ENCODE data around the gene GRAMD1B.
A peak's percentile ranks its signal among the peaks of the same experiment; 100 is the strongest.
"Not testable (repeated sequence)": the region's sequence is repeated elsewhere in the genome, so short reads cannot be mapped to it uniquely, and the experiment has no call there.

Gene GRAMD1B

GRCh38 chr11:123448823-123449222 is 18.8 kb downstream of the GRAMD1B start:
- DNase-seq, result no peak

- no peak for DNase-seq
Measured at GRCh38 chr11:123449436-123449835, 19.4 kb downstream of the GRAMD1B start.

GRCh38 chr11:123450623-123451022 is 20.6 kb downstream of the GRAMD1B start:
- no peak for DNase-seq

GRCh38 chr11:123451183-123451781 is 21.2 kb downstream of the GRAMD1B start:
- DNase-seq, result peak; percentile 64

GRCh38 chr11:123452794-123453193 is 22.7 kb downstream of the GRAMD1B start:
- DNase-seq, result peak; percentile 66

GRCh38 chr11:123454060-123454651 is 24.1 kb downstream of the GRAMD1B start:
- peak; percentile 95 for DNase-seq

GRCh38 chr11:123454796-123455195 is 24.7 kb downstream of the GRAMD1B start:
- no peak for DNase-seq

GRCh38 chr11:123456448-123456847 is 26.4 kb downstream of the GRAMD1B start:
- not testable (repeated sequence) for DNase-seq

GRCh38 chr11:123457187-123457770 is 27.2 kb downstream of the GRAMD1B start:
- peak; percentile 61 for DNase-seq

- DNase-seq, result no peak
Measured at GRCh38 chr11:123458501-123458900, 28.4 kb downstream of the GRAMD1B start.

- DNase-seq, result no peak
Measured at GRCh38 chr11:123460012-123460700, 30.1 kb downstream of the GRAMD1B start.

GRCh38 chr11:123461164-123461563 is 31.1 kb downstream of the GRAMD1B start:
- DNase-seq, result no peak

- not testable (repeated sequence) for DNase-seq
Measured at GRCh38 chr11:123465667-123466066, 35.6 kb downstream of the GRAMD1B start.

- DNase-seq, result not testable (repeated sequence)
Measured at GRCh38 chr11:123466172-123466571, 36.1 kb downstream of the GRAMD1B start.

- no peak for DNase-seq
Measured at GRCh38 chr11:123469089-123469488, 39.0 kb downstream of the GRAMD1B start.

GRCh38 chr11:123469586-123469985 is 39.5 kb downstream of the GRAMD1B start:
- no peak for DNase-seq

GRCh38 chr11:123470842-123471241 is 40.8 kb downstream of the GRAMD1B start:
- DNase-seq, result no peak

GRCh38 chr11:123472236-123472935 is 42.3 kb downstream of the GRAMD1B start:
- DNase-seq, result no peak

- no peak for DNase-seq
Measured at GRCh38 chr11:123473941-123474677, 44.0 kb downstream of the GRAMD1B start.

GRCh38 chr11:123474994-123475393 is 44.9 kb downstream of the GRAMD1B start:
- DNase-seq, result no peak

- DNase-seq, result no peak
Measured at GRCh38 chr11:123475469-123475868, 45.4 kb downstream of the GRAMD1B start.

GRCh38 chr11:123477205-123477907 is 47.3 kb downstream of the GRAMD1B start:
- DNase-seq, result no peak

Measured in activated CD4-positive, alpha-beta T cell treated with anti-CD3 and anti-CD28 coated beads, Interleukin-2, amount 50 U/mL, for 16 hours (primary cell).